Measurements from ENCODE around the gene RIN3. TPM values are rescaled to one million over a fixed set of nuclear protein-coding genes. Genes with fewer than 3 reads are reported as not detected.

Gene RIN3
- polyA plus RNA-seq, 1 experiment: 8.2 TPM

DNA sequence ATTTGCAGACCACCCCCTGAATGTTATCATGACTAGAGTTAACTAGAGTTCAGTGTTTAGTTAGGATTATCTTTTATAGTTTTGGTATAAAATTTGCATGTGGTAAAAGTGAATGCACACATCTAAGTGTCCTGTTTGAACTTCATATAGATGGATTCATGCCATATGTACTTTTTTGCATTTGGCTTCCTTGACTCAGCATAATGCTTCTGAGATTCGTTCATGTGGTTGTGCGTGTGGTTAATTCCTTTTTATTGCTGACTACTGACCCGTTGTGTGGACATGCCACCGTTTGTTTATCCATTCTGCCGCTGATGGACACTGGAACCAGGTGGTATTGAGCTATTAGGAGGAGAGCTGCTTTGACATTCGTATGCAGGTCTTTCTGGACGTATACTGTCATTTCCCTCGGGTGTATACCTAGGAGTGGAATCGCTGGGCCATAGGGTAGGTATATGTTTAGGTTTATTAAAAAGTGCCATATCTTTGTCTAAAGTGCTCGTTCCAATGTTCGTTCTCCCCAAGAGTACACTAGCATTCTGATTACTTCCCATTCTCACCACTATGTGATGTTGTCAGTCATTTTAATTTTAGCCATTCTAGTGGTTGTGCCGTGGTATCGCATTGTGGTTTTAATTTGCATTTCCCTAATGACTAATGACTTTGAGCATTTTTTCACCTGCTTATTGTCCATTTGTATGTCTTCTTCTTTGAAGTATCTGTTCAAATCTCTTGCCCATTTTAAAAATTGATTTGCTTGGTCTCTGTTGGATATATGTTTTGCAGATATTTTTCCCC, 37.7 kb downstream of the RIN3 start:
- CTCF ChIA-PET: no interaction called here

DNA sequence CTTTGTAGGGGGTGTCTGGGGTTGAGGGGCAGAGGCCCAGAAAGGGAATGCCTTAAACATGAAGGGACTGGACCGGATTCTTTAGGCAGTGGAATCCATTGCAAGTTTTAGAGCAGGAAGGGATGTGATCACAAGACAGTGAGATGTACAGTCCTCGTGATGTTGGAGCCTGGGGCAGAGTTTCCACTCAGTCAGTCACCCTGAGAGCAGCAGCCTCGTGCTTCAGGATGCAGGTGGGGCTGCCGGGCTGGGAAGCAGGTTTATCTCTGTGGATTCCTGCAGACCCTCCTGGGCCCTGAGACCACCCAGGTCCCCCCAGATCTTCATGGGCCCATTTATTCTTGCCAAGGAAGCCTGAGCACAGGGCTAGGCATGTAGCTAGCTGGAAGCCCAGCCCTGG, 38.5 kb downstream of the RIN3 start:
- no peaks in the 10 kb centered on the region for H3K27me3 ChIP-seq (ENCODE audit: control insufficient read depth, insufficient read depth, low read length)
- POLR2A ChIA-PET: no interaction called here
- CTCF ChIA-PET: no interaction called here

More for the DNA sequence above, 37.7 kb downstream of the RIN3 start:
- POLR2A ChIA-PET: no interaction called here
- no peak for DNase-seq (ENCODE audit: low read depth)
- Histone ChIP-seq H3K4me3 (ENCODE audit: low read depth, low read length) (no peak overlapping the region), H3K27me3 (ENCODE audit: control insufficient read depth, insufficient read depth, low read length) (no peaks in the 10 kb centered on the region), H3K36me3 (ENCODE audit: control insufficient read depth, insufficient read depth, low read length) (peaks cover 5% of the 10 kb centered on the region; the same call in 1 of the 2 replicates)
- TF ChIP-seq, protein P1, sequence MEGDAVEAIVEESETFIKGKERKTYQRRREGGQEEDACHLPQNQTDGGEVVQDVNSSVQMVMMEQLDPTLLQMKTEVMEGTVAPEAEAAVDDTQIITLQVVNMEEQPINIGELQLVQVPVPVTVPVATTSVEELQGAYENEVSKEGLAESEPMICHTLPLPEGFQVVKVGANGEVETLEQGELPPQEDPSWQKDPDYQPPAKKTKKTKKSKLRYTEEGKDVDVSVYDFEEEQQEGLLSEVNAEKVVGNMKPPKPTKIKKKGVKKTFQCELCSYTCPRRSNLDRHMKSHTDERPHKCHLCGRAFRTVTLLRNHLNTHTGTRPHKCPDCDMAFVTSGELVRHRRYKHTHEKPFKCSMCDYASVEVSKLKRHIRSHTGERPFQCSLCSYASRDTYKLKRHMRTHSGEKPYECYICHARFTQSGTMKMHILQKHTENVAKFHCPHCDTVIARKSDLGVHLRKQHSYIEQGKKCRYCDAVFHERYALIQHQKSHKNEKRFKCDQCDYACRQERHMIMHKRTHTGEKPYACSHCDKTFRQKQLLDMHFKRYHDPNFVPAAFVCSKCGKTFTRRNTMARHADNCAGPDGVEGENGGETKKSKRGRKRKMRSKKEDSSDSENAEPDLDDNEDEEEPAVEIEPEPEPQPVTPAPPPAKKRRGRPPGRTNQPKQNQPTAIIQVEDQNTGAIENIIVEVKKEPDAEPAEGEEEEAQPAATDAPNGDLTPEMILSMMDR (IDR thresholded peaks at IDR 0.05; ENCODE audit: insufficient read depth, low read depth, low read length): no peak

DNA sequence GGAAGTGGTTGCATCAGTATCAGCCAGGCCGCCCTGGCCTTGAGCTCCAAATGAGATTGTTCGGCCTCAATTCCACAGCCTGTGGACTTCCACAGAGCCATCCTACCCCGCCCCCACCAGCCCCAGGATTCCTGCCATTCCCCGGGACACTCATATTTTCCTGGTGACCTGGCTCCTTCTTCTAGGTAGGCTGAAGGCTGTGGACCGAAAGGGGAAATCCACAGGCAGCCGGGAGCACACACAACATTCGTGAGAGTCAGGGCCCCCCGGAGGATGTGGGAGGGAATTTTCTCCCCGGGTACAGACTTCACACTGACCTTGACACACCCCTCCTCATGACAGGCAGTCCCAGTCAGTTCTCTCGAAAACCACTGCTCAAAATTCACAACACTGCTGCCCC, 39.9 kb downstream of the RIN3 start:
- Histone ChIP-seq H3K36me3 (ENCODE audit: control insufficient read depth, insufficient read depth, low read length) (peaks cover 13% of the 10 kb centered on the region), H3K27me3 (ENCODE audit: control insufficient read depth, insufficient read depth, low read length) (no peaks in the 10 kb centered on the region), H3K4me3 (ENCODE audit: low read depth, low read length) (no peak overlapping the region)
- no peak for DNase-seq (ENCODE audit: low read depth)
- POLR2A ChIA-PET: no interaction called here
- CTCF ChIA-PET: no interaction called here
- TF ChIP-seq, protein P1 (IDR thresholded peaks at IDR 0.05; ENCODE audit: insufficient read depth, low read depth, low read length): peak; percentile 32

More for the DNA sequence above, 38.5 kb downstream of the RIN3 start:
- no peak for DNase-seq (ENCODE audit: low read depth)
- peaks cover 7% of the 10 kb centered on the region for H3K36me3 ChIP-seq (ENCODE audit: control insufficient read depth, insufficient read depth, low read length)
- no peak overlapping the region for H3K4me3 ChIP-seq (ENCODE audit: low read depth, low read length)
- TF ChIP-seq, protein P1 (IDR thresholded peaks at IDR 0.05; ENCODE audit: insufficient read depth, low read depth, low read length): no peak

DNA sequence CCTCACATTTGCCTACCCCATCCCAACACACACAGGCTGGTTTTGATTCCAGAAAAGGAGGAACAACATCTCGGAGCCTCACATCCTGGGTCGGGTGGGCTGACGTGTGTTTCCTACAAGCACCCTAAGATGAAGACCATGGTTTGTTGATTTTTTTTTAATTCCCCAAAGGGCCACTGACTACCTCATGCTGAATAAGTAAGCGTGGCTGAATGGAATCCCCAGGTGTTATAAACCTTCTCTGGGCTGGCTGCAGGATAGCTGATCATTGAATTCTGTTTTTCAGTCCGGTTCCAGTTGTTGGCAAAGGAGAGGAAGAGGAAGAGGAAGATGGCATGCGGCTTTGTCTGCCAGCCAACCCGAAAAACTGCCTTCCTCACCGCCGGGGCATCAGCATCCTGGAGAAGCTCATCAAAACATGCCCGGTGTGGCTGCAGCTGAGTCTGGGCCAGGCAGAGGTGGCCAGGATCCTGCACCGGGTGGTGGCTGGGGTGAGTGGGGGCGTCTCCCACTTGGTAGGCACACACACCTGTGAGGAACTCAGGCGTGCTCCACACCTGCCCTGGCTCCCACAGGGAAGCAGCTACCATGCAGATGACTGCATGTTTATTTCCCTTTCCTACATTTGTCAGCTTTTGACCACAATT, 42.0 kb downstream of the RIN3 start:
- DNase-seq (ENCODE audit: low read depth): no peak
- Histone ChIP-seq H3K27me3 (ENCODE audit: control insufficient read depth, insufficient read depth, low read length) (no peaks in the 10 kb centered on the region), H3K4me3 (ENCODE audit: low read depth, low read length) (no peak overlapping the region), H3K36me3 (ENCODE audit: control insufficient read depth, insufficient read depth, low read length) (peaks cover 16% of the 10 kb centered on the region)
- CTCF ChIA-PET: interaction anchor here (0.7 kb wide), 2 partner anchors 18 to 125 kb away, joined by 3 read pairs; no protein-coding TSS in a partner anchor
- TF ChIP-seq, protein P1 (IDR thresholded peaks at IDR 0.05; ENCODE audit: insufficient read depth, low read depth, low read length): no peak
- POLR2A ChIA-PET: no interaction called here

DNA sequence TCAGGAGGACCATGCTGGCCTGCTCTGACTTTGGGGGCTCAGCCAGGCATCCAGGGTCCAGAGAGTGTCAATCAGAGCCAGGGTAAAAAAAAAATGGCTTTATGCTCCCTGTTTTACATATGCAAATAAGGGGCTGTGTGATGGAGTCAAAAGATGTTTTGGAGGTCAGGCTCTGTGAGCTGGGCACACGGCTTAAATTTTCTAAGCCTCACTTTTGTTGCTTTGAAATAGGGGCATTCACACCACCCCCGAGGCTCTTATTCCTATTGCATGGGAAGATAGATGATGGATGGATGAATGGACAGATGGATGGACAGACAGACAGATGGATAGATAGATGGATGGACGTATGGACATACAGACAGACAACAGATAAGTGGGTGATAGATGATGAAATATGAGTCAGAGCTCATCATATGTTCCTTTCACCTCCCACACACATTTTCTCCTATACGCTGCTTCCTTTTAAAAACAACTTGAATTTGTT, 42.7 kb downstream of the RIN3 start:
- CTCF ChIA-PET: interaction anchor here (0.7 kb wide), 1 partner anchor 17 kb away, joined by 3 read pairs; no protein-coding TSS in a partner anchor
- H3K27me3 ChIP-seq (ENCODE audit: control insufficient read depth, insufficient read depth, low read length): no peaks in the 10 kb centered on the region
- TF ChIP-seq, protein P1 (IDR thresholded peaks at IDR 0.05; ENCODE audit: insufficient read depth, low read depth, low read length): no peak
- H3K4me3 ChIP-seq (ENCODE audit: low read depth, low read length): no peak overlapping the region
- POLR2A ChIA-PET: no interaction called here
- peaks cover 16% of the 10 kb centered on the region for H3K36me3 ChIP-seq (ENCODE audit: control insufficient read depth, insufficient read depth, low read length)
- no peak for DNase-seq (ENCODE audit: low read depth)

Data from BJ (cell line).